ENCODE results near the gene MORN3.
"Not testable (repeated sequence)": the region's sequence is repeated elsewhere in the genome, so short reads cannot be mapped to it uniquely, and the experiment has no call there.

Gene MORN3

GRCh38 chr12:121638298-121639202 is 30.9 kb downstream of the MORN3 start:
- TF ChIP-seq EZH2phosphoT487 (IDR thresholded peaks at IDR 0.05; ENCODE audit: borderline replicate concordance) (no peak), CTCF (conservative IDR thresholded peaks at IDR 0.05; ENCODE audit: low read length) (no peak)
- H3K4me1 ChIP-seq (ENCODE audit: insufficient read depth, low read length, poor library complexity, severe bottlenecking) = peaks cover 28% of the 10 kb centered on the region
- no peaks in the 10 kb centered on the region for H3K9me3 ChIP-seq (ENCODE audit: insufficient read depth, low read depth, low read length)
- H3K9ac ChIP-seq (ENCODE audit: low read depth, low read length, poor library complexity, severe bottlenecking) = peak overlapping the region; percentile 63
- peaks cover 64% of the 10 kb centered on the region for H3K79me2 ChIP-seq (ENCODE audit: insufficient read depth, low read length)
- H3K4me2 ChIP-seq (ENCODE audit: low read depth, low read length, poor library complexity, severe bottlenecking) = peak overlapping the region; percentile 82
- no peaks in the 10 kb centered on the region for H3F3A ChIP-seq (ENCODE audit: low read depth)
- H3K9me2 ChIP-seq (replicated peaks; ENCODE audit: low read depth, low read length) = no peaks in the 10 kb centered on the region
- H3K27me3 ChIP-seq (ENCODE audit: insufficient read depth, low read length, poor library complexity, severe bottlenecking) = no peaks in the 10 kb centered on the region
- no peak overlapping the region for H2AFZ ChIP-seq (ENCODE audit: low read length)
- H3K4me3 ChIP-seq (ENCODE audit: low read length, poor library complexity, severe bottlenecking) = peak overlapping the region; percentile 59
- peaks cover 11% of the 10 kb centered on the region; the same call in 1 of the 2 replicates for H3K36me3 ChIP-seq (ENCODE audit: insufficient read depth, low read length)
- peaks cover 2% of the 10 kb centered on the region for H4K20me1 ChIP-seq (ENCODE audit: insufficient read depth, low read length, poor library complexity, severe bottlenecking)

GRCh38 chr12:121637231-121637914 is 32.1 kb downstream of the MORN3 start:
- peak overlapping the region; percentile 59 for H3K4me3 ChIP-seq (ENCODE audit: low read length, poor library complexity, severe bottlenecking)
- peaks cover 38% of the 10 kb centered on the region for H3K4me1 ChIP-seq (ENCODE audit: insufficient read depth, low read length, poor library complexity, severe bottlenecking)
- no peaks in the 10 kb centered on the region for H3K27me3 ChIP-seq (ENCODE audit: insufficient read depth, low read length, poor library complexity, severe bottlenecking)
- peak overlapping the region; percentile 63 for H3K9ac ChIP-seq (ENCODE audit: low read depth, low read length, poor library complexity, severe bottlenecking)
- H4K20me1 ChIP-seq (ENCODE audit: insufficient read depth, low read length, poor library complexity, severe bottlenecking) = peaks cover 11% of the 10 kb centered on the region
- peak overlapping the region; percentile 82 for H3K4me2 ChIP-seq (ENCODE audit: low read depth, low read length, poor library complexity, severe bottlenecking)
- TF ChIP-seq EZH2phosphoT487 (IDR thresholded peaks at IDR 0.05; ENCODE audit: borderline replicate concordance) (no peak), CTCF (conservative IDR thresholded peaks at IDR 0.05; ENCODE audit: low read length) (no peak)
- H2AFZ ChIP-seq (ENCODE audit: low read length) = no peak overlapping the region
- H3K36me3 ChIP-seq (ENCODE audit: insufficient read depth, low read length) = peaks cover 11% of the 10 kb centered on the region; the same call in 1 of the 2 replicates
- H3F3A ChIP-seq (ENCODE audit: low read depth) = no peaks in the 10 kb centered on the region
- H3K9me2 ChIP-seq (replicated peaks; ENCODE audit: low read depth, low read length) = no peaks in the 10 kb centered on the region
- no peaks in the 10 kb centered on the region for H3K9me3 ChIP-seq (ENCODE audit: insufficient read depth, low read depth, low read length)
- H3K79me2 ChIP-seq (ENCODE audit: insufficient read depth, low read length) = peaks cover 75% of the 10 kb centered on the region

GRCh38 chr12:121634836-121635235 is 34.6 kb downstream of the MORN3 start:
- no peak for TF ChIP-seq CTCF (conservative IDR thresholded peaks at IDR 0.05; ENCODE audit: low read length)
- TF ChIP-seq EZH2phosphoT487 (IDR thresholded peaks at IDR 0.05; ENCODE audit: borderline replicate concordance) = no peak
- no peaks in the 10 kb centered on the region for H3K9me2 ChIP-seq (replicated peaks; ENCODE audit: low read depth, low read length)
- no peak overlapping the region for H3K4me2 ChIP-seq (ENCODE audit: low read depth, low read length, poor library complexity, severe bottlenecking)
- H3K4me3 ChIP-seq (ENCODE audit: low read length, poor library complexity, severe bottlenecking) = no peak overlapping the region
- H3K36me3 ChIP-seq (ENCODE audit: insufficient read depth, low read length) = no peaks in the 10 kb centered on the region
- H3F3A ChIP-seq (ENCODE audit: low read depth) = no peaks in the 10 kb centered on the region
- H3K79me2 ChIP-seq (ENCODE audit: insufficient read depth, low read length) = peaks cover 87% of the 10 kb centered on the region
- peaks cover 55% of the 10 kb centered on the region for H3K4me1 ChIP-seq (ENCODE audit: insufficient read depth, low read length, poor library complexity, severe bottlenecking)
- H3K9ac ChIP-seq (ENCODE audit: low read depth, low read length, poor library complexity, severe bottlenecking) = no peak overlapping the region
- H4K20me1 ChIP-seq (ENCODE audit: insufficient read depth, low read length, poor library complexity, severe bottlenecking) = peaks cover 25% of the 10 kb centered on the region
- no peak overlapping the region for H2AFZ ChIP-seq (ENCODE audit: low read length)
- H3K27me3 ChIP-seq (ENCODE audit: insufficient read depth, low read length, poor library complexity, severe bottlenecking) = no peaks in the 10 kb centered on the region
- H3K9me3 ChIP-seq (ENCODE audit: insufficient read depth, low read depth, low read length) = no peaks in the 10 kb centered on the region

- H3K9ac ChIP-seq (ENCODE audit: low read depth, low read length, poor library complexity, severe bottlenecking); H3K27me3 ChIP-seq (ENCODE audit: insufficient read depth, low read length, poor library complexity, severe bottlenecking); H3K9me3 ChIP-seq (ENCODE audit: insufficient read depth, low read depth, low read length); H3K36me3 ChIP-seq (ENCODE audit: insufficient read depth, low read length); H3F3A ChIP-seq (ENCODE audit: low read depth); H3K9me2 ChIP-seq (replicated peaks; ENCODE audit: low read depth, low read length); H3K4me3 ChIP-seq (ENCODE audit: low read length, poor library complexity, severe bottlenecking); H3K4me2 ChIP-seq (ENCODE audit: low read depth, low read length, poor library complexity, severe bottlenecking); H2AFZ ChIP-seq (ENCODE audit: low read length): not testable (repeated sequence)
- Histone ChIP-seq H4K20me1 (ENCODE audit: insufficient read depth, low read length, poor library complexity, severe bottlenecking) (peaks cover 34% of the 10 kb centered on the region), H3K4me1 (ENCODE audit: insufficient read depth, low read length, poor library complexity, severe bottlenecking) (peaks cover 64% of the 10 kb centered on the region), H3K79me2 (ENCODE audit: insufficient read depth, low read length) (peaks cover 90% of the 10 kb centered on the region)
These were observed 35.6 kb downstream of the MORN3 start for GRCh38 chr12:121633833-121634196.

All from Loucy (cell line).